ENCODE results near the gene SP6.

SP6 gene

DNA sequence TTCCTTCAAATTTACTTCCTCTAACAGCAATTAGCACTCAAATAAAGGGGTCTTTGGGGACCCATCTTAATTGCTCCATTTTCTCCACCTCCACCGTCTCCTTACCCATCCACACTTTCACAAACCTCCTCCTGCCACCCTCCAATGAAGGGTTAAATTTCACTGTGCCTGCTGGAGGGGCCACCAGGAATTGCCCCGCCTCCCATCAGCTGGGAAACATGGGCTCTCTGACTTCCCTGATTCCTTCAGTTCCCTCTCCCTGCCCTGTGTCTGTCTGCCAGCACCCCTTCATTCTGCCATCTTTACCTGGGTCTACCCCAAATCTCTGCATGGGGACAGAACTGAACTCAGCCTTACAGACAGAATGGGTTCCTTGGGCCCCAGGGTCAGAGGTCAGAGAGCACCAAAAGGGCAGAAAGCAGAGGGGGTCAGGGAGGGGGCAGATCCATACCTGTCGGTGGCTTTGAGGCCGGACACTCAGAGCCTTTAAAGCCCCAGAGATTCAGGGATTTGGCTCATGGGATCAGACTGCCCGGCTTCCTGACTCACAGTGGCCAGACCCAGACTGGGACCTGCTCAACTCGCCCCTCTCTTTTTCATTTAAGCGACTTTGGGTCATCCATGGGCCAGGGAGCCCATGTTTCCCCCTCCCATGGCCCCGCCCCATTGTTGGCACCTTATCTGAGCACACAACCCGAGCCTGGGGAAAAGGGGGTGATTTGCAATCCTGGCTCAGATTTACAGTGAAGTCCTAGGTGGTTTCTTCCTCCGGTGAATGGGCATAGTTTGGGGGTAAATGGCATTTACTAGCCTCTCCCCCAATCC lies 27.5 kb upstream of the SP6 start:
- no peak overlapping the region for H3K27ac ChIP-seq (ENCODE audit: low read length)
- H3K4me1 ChIP-seq (ENCODE audit: control insufficient read depth in 1 of 2, insufficient read depth in 2 of 2, low read length in 2 of 2) = peaks cover 5 to 6% of the 10 kb centered on the region in 2 donors
- H3K36me3 ChIP-seq (ENCODE audit: control insufficient read depth in 1 of 2, insufficient read depth in 2 of 2, low read length in 2 of 2) = no peaks in the 10 kb centered on the region
- H3K9me3 ChIP-seq (ENCODE audit: control insufficient read depth in 1 of 2, low read length in 2 of 2) = no peaks in the 10 kb centered on the region
- no peak overlapping the region for H3K4me3 ChIP-seq (ENCODE audit: low read depth in 1 of 2, low read length in 2 of 2)
- peaks cover 6% of the 10 kb centered on the region for H3K27me3 ChIP-seq (ENCODE audit: low read depth, low read length)

DNA sequence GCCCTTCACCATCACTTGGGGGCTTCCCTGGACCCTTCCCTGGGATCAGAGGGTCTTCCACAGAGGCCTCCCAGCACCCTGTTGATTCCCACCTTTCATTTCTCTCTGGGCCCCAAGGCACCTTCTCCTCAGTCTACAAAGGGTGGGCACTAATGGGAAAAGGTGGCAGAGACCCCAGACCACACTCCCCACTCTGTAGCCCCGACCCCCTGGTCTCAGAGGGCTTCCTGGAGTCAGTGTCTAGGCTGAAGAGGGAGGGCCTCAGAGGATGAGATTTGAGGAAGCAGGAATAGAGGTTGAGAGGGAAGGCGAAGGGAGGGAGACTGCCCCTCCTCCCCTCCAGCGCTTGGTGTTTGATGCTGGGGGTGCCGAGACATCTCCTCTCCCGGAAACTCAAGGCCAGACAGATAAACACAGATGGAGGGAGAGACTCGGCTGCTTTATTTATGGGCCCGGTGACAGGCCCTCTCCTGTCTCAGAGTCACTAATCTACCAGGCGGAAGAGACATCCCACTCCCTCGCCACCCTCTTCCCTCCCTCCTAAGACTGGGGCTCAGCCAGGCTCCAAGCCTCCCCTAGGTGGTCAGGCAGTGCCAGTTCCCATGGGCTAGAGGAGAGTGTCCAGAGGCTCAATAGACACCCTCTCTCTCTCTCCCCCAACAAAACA lies 26.5 kb upstream of the SP6 start:
- Histone ChIP-seq H3K27ac (ENCODE audit: low read length) (no peak overlapping the region), H3K27me3 (ENCODE audit: low read depth, low read length) (peaks cover 11% of the 10 kb centered on the region), H3K36me3 (ENCODE audit: control insufficient read depth in 1 of 2, insufficient read depth in 2 of 2, low read length in 2 of 2) (no peaks in the 10 kb centered on the region), H3K4me3 (ENCODE audit: low read depth in 1 of 2, low read length in 2 of 2) (no peak overlapping the region), H3K4me1 (ENCODE audit: control insufficient read depth in 1 of 2, insufficient read depth in 2 of 2, low read length in 2 of 2) (peaks cover 5 to 6% of the 10 kb centered on the region in 2 donors), H3K9me3 (ENCODE audit: control insufficient read depth in 1 of 2, low read length in 2 of 2) (no peaks in the 10 kb centered on the region)

DNA sequence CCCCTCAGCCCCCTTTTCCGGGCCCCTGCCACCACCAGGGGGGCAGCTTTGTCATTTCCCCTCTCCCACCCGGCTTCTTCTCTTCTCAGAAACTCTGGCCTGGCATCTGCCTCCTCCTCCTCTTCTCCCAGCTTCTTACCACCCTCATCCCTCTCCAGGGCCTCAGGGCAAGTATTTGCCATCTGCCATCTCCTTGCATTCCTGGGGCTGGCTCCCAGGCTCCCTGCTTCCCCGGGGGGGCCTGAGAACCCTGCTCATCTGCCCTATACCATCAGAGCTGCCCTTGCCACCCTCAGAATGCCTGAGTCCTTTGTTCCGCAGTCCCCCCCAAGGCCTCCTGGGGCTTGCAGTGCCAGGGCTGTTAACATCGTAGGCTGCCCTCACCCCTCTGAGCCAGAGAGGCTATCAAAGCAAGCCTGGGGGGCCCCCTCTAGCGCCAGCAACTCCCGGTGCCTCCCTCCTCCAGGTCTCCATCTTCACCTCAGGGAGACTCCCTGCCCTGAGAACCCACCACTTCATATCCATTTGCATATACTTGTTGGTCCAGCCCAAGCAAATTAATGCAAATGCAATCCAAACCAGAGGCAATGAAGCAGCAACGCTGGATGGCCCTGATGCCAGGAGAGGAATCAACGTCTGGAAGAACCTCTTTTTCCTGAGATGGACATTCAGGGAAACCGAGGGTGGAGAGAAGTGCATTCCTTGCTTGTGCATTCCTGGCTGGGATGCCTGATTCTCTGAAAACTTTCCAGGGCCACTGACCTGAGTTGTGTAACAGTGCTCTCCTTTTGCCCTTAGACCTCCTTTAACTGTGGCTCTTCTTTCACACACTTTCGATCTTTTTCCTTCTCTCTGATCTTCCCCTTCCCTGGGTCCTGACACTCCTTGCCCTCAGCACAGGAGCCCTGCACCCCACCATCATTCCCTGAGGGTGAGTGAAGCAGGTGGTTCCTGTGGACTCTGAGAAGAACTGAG lies 24.3 kb upstream of the SP6 start:
- Histone ChIP-seq H3K4me3 (ENCODE audit: low read depth in 1 of 2, low read length in 2 of 2) (no peak overlapping the region), H3K36me3 (ENCODE audit: control insufficient read depth in 1 of 2, insufficient read depth in 2 of 2, low read length in 2 of 2) (no peaks in the 10 kb centered on the region), H3K27ac (ENCODE audit: low read length) (no peak overlapping the region), H3K9me3 (ENCODE audit: control insufficient read depth in 1 of 2, low read length in 2 of 2) (no peaks in the 10 kb centered on the region), H3K4me1 (ENCODE audit: control insufficient read depth in 1 of 2, insufficient read depth in 2 of 2, low read length in 2 of 2) (no peaks in the 10 kb centered on the region), H3K27me3 (ENCODE audit: low read depth, low read length) (peaks cover 17% of the 10 kb centered on the region)

DNA sequence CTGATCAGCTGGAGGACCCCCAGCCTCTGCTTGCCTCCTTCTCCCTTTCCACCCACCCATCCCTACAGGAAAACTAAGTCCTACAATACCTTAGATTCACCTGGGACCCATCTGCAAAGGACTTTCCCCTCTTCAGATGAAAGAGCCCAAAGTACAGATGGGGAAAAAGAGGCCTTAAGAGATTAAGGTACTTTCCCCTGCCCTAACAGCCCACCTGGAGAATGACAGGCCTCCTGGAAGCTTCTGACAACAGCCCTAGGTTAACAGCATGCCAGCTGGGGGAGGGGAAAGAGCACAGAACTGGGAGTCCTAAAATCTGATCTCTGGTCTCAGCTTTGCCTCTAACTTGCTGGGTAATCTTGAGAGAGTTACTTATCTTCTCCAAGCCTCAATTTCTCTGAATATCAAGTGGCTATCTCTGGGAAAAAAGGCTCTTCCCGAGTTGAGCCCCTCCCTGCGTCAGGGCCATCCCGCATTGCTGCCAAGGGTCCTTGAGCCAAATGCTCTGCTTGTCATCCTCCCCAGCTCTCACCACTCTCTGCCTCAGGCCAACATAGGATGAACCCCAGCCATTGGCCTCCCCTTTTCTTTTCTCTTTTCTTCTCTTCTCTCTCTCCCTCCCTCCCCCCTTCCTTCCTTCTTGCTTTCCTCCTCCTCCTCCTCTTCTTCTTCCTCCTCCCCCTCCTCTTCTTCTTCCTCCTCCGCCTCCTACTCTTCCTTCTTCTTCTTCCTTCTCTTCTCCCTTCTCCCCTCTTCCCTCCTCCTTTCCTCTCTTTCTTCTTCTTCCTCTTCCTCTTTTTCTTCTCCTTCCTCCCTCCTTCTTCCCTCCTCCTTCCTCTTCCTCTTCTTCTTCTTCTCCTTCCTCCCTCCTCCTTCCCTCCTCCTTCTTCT lies 22.5 kb upstream of the SP6 start:
- no peak overlapping the region for H3K4me3 ChIP-seq (ENCODE audit: low read depth in 1 of 2, low read length in 2 of 2)
- H3K9me3 ChIP-seq (ENCODE audit: control insufficient read depth in 1 of 2, low read length in 2 of 2) = no peaks in the 10 kb centered on the region
- no peaks in the 10 kb centered on the region for H3K4me1 ChIP-seq (ENCODE audit: control insufficient read depth in 1 of 2, insufficient read depth in 2 of 2, low read length in 2 of 2)
- H3K27me3 ChIP-seq (ENCODE audit: low read depth, low read length) = peaks cover 17% of the 10 kb centered on the region
- H3K36me3 ChIP-seq (ENCODE audit: control insufficient read depth in 1 of 2, insufficient read depth in 2 of 2, low read length in 2 of 2) = no peaks in the 10 kb centered on the region
- no peak overlapping the region for H3K27ac ChIP-seq (ENCODE audit: low read length)

DNA sequence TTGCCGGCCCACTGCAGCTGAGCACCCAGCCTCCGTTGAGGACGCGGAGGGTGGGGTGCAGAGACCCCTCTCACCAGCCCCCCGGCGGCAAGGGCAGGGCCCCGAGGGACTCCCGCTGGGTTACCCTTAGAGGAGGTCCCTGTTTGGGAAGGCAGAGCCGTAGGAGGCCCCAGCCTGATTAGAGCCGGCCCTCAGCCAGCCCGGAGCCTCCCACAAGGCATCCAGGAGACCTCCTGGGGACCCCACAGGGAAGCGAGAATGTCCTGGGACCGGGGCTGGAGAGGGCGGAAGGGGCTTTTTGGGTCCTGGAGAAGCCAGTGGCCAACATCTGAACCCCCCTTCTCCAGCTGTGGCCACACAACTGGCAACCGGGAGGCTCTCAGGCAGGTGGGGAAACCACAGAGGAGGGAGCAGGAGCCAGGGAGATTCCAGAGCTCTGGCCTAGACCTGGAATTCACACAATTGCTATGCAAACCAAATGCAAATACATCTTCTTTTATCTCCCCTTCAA lies 21.7 kb upstream of the SP6 start:
- Histone ChIP-seq H3K27ac (ENCODE audit: low read length) (no peak overlapping the region), H3K27me3 (ENCODE audit: low read depth, low read length) (peaks cover 10% of the 10 kb centered on the region), H3K36me3 (ENCODE audit: control insufficient read depth in 1 of 2, insufficient read depth in 2 of 2, low read length in 2 of 2) (no peaks in the 10 kb centered on the region), H3K9me3 (ENCODE audit: control insufficient read depth in 1 of 2, low read length in 2 of 2) (no peaks in the 10 kb centered on the region), H3K4me3 (ENCODE audit: low read depth in 1 of 2, low read length in 2 of 2) (no peak overlapping the region), H3K4me1 (ENCODE audit: control insufficient read depth in 1 of 2, insufficient read depth in 2 of 2, low read length in 2 of 2) (no peaks in the 10 kb centered on the region)

DNA sequence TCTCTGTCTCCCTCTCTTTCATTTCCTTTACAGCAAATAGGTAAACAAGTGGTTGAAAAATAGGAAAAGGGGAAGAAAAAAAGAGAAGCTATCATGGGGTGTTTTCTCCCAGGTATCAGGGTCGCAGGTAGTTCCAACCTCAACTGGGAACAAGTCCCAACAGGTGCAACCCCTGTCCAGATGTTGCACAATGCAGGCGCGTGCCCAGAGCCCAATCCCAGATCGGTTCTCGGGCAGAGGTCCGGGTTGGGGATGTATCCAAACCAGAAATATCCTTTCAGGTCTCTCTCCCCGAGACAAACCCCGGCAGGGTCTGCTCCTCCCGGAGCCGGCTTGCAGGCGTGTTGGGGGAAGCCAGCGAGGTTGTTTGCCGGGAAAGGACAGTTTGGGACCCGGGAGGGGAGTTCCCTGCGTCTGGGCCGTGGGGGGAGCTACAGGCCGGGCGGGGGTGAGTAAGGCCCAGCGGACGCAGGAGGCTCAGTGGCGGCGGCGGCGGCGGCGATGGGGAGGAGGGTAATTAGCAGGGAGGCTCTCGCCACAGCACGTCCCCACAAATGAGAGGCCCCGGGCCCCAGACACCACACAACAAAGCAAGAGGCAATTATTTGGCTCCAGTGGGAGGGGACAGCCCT lies 21.2 kb upstream of the SP6 start:
- Histone ChIP-seq H3K36me3 (ENCODE audit: control insufficient read depth in 1 of 2, insufficient read depth in 2 of 2, low read length in 2 of 2) (no peaks in the 10 kb centered on the region), H3K4me1 (ENCODE audit: control insufficient read depth in 1 of 2, insufficient read depth in 2 of 2, low read length in 2 of 2) (no peaks in the 10 kb centered on the region), H3K9me3 (ENCODE audit: control insufficient read depth in 1 of 2, low read length in 2 of 2) (no peaks in the 10 kb centered on the region), H3K27me3 (ENCODE audit: low read depth, low read length) (peaks cover 10% of the 10 kb centered on the region), H3K4me3 (ENCODE audit: low read depth in 1 of 2, low read length in 2 of 2) (no peak overlapping the region), H3K27ac (ENCODE audit: low read length) (no peak overlapping the region)

DNA sequence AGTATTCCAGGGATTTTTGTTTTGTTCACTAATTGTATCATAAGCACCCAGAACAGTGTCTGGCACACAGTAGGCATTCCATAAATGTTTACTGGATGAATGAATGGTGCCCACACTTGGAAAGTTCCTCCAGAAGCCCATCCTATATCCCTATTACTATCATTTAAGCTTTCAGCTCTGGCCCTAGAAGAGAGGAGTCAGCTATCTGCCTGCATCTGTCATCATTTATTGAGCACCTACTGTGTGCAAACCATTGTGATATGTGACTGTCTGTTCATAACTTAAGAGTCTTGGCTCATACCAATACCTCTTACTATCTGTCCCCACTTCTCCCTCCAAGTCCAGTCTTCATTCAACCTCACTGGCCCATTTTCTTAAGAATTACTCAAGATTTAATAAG lies 20.1 kb upstream of the SP6 start:
- H3K27me3 ChIP-seq (ENCODE audit: low read depth, low read length) = peaks cover 15% of the 10 kb centered on the region
- no peaks in the 10 kb centered on the region for H3K9me3 ChIP-seq (ENCODE audit: control insufficient read depth in 1 of 2, low read length in 2 of 2)
- no peaks in the 10 kb centered on the region for H3K4me1 ChIP-seq (ENCODE audit: control insufficient read depth in 1 of 2, insufficient read depth in 2 of 2, low read length in 2 of 2)
- no peaks in the 10 kb centered on the region for H3K36me3 ChIP-seq (ENCODE audit: control insufficient read depth in 1 of 2, insufficient read depth in 2 of 2, low read length in 2 of 2)
- no peak overlapping the region for H3K4me3 ChIP-seq (ENCODE audit: low read depth in 1 of 2, low read length in 2 of 2)
- H3K27ac ChIP-seq (ENCODE audit: low read length) = no peak overlapping the region

DNA sequence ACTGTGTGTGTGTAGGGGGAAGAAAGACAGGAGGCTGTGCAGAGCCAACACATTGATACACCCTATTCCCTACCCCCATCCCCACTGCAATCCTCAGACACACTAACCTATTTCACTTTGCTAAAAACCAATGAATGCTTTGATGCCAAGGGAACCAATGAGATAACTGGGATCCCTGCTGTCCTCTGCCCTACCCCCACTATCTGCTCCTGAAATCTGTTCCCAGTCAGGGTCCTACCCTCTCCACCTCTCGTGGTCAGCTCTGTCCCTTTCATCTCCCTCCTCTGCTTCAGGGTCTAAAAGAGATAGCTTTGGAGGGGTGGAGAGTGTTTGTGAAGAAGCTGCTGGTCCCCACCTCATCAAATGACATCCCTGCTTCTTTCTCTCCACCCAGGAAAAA lies 19.1 kb upstream of the SP6 start:
- no peaks in the 10 kb centered on the region for H3K9me3 ChIP-seq (ENCODE audit: control insufficient read depth in 1 of 2, low read length in 2 of 2)
- H3K27me3 ChIP-seq (ENCODE audit: low read depth, low read length) = peaks cover 15% of the 10 kb centered on the region
- no peak overlapping the region for H3K4me3 ChIP-seq (ENCODE audit: low read depth in 1 of 2, low read length in 2 of 2)
- no peaks in the 10 kb centered on the region for H3K4me1 ChIP-seq (ENCODE audit: control insufficient read depth in 1 of 2, insufficient read depth in 2 of 2, low read length in 2 of 2)
- H3K27ac ChIP-seq (ENCODE audit: low read length) = no peak overlapping the region
- no peaks in the 10 kb centered on the region for H3K36me3 ChIP-seq (ENCODE audit: control insufficient read depth in 1 of 2, insufficient read depth in 2 of 2, low read length in 2 of 2)

DNA sequence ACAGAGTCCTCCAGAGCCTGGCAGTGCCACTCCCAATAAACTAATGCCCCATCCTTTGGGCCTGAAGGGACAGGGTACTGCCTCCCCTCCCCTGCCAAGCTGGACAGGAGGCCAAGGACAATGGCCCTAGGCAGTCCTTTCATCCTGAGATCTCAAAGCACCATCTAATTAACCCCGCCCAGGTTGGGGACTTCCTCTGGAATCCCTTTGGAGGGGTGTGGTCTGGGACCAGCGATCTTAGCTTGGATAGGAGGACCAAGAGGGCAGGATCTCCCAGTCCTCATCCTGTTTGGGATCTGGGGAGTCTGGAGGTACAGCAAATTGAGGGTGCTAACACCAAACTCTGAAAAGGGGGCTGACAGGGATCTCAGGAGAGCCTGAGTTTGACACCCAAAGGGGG lies 18.2 kb upstream of the SP6 start:
- Histone ChIP-seq H3K36me3 (ENCODE audit: control insufficient read depth in 1 of 2, insufficient read depth in 2 of 2, low read length in 2 of 2) (no peaks in the 10 kb centered on the region), H3K4me1 (ENCODE audit: control insufficient read depth in 1 of 2, insufficient read depth in 2 of 2, low read length in 2 of 2) (no peaks in the 10 kb centered on the region), H3K27ac (ENCODE audit: low read length) (no peak overlapping the region), H3K9me3 (ENCODE audit: control insufficient read depth in 1 of 2, low read length in 2 of 2) (no peaks in the 10 kb centered on the region), H3K4me3 (ENCODE audit: low read depth in 1 of 2, low read length in 2 of 2) (no peak overlapping the region), H3K27me3 (ENCODE audit: low read depth, low read length) (peaks cover 15% of the 10 kb centered on the region)

DNA sequence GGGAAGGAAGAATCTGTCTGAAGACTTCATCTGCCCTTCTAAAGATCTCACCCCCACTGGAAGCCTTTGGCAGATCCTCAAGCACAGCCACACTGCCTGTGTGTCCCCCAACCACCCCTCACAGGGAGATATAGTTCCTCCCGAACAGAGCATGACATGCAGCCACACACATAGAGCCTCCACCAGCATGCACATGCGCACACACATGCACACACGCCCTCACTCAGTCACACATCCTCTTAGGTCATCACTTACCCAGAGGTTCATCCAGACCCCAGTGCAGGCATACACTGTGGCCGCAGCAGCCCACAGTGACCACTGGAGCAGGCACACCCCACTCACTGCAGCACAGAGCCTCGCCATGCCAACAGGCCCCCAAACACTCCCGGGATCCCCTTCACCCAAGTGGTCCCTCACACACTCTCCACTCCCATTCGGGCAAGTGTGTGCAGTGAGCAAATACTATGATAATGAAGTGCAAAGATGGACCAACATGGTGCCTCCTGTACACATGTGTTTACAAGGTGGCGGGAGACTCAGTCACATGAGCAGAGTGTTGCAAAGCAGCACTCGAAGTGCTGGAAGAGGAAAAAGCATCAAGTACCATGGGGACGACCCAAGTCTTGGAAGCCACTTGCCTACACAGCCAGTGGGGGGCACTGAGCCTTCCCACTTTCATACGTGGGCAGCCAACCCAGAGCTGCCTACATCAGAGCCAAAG lies 17.0 kb upstream of the SP6 start:
- no peaks in the 10 kb centered on the region for H3K36me3 ChIP-seq (ENCODE audit: control insufficient read depth in 1 of 2, insufficient read depth in 2 of 2, low read length in 2 of 2)

More for the DNA sequence above, 17.0 kb upstream of the SP6 start:
- Histone ChIP-seq H3K9me3 (ENCODE audit: control insufficient read depth in 1 of 2, low read length in 2 of 2) (no peaks in the 10 kb centered on the region), H3K27me3 (ENCODE audit: low read depth, low read length) (peaks cover 14% of the 10 kb centered on the region), H3K4me1 (ENCODE audit: control insufficient read depth in 1 of 2, insufficient read depth in 2 of 2, low read length in 2 of 2) (no peaks in the 10 kb centered on the region), H3K4me3 (ENCODE audit: low read depth in 1 of 2, low read length in 2 of 2) (no peak overlapping the region), H3K27ac (ENCODE audit: low read length) (no peak overlapping the region)
